HEK293 (cell line): Measurements from ENCODE around the gene MINDY2.

Experiments used
- CTCF ChIA-PET: fragments of 350-600 bp; formaldehyde crosslinking; extraction: SDS; loops from one replicate; lab custom pipeline; 2021; ENCODE audit warnings: antibody characterized with exemption; lab: Yijun Ruan, JAX
- POLR2A ChIA-PET: fragments of 300-600 bp; formaldehyde crosslinking; extraction: SDS; loops from one replicate; lab custom pipeline; 2020; ENCODE audit warnings: antibody characterized with exemption, inconsistent platforms; lab: Yijun Ruan, JAX
- H3K27ac ChIP-seq: fragments of 200-500 bp; sonication (Bioruptor generic); 2 replicates; pipeline ENCODE4 v1.5.1; 2014; ENCODE audit warnings: low read depth, low read length, control low read depth, inconsistent platforms; ENCODE audit errors: extremely low read depth
- H3K36me3 ChIP-seq, 2 experiments: fragments of 200-500 bp in 1 of 2; sonication (Bioruptor generic) in 1 of 2; 1 replicate in 1 of 2; 2 replicates in 1 of 2; pipeline ENCODE4 v1.5.1; 2014 to 2017; ENCODE audit warnings: inconsistent platforms in 2 of 2, low read length in 2 of 2; ENCODE audit not compliant: control insufficient read depth in 2 of 2, insufficient read depth in 1 of 2
- H3K4me1 ChIP-seq: fragments of 200-500 bp; sonication (Bioruptor generic); 2 replicates; pipeline ENCODE4 v1.5.1; 2014; ENCODE audit warnings: mild to moderate bottlenecking, low read length, inconsistent platforms; ENCODE audit not compliant: control insufficient read depth, insufficient read depth
- H3K4me3 ChIP-seq: 2 replicates; pipeline ENCODE4 v1.5.1; 2011; ENCODE audit warnings: low read depth, mild to moderate bottlenecking, control low read depth, low read length, moderate library complexity
- H3K9me3 ChIP-seq: fragments of 200-500 bp; sonication (Bioruptor generic); 2 replicates; pipeline ENCODE4 v1.5.1; 2014; ENCODE audit warnings: low read depth, low read length, inconsistent platforms; ENCODE audit not compliant: control insufficient read depth, insufficient read depth
- BCL11B ChIP-seq: fragments of 450-650 bp; formaldehyde crosslinking; IDR thresholded peaks from 2 replicates; pipeline ENCODE4 v1.5.1; 2016; ENCODE audit warnings: low read depth, missing biosample characterization, missing genetic modification characterization
- HOXA7 ChIP-seq: sonication (generic); formaldehyde crosslinking; IDR thresholded peaks from 2 replicates; pipeline ENCODE4 v1.8.1; 2022; ENCODE audit warnings: missing genetic modification reagents, borderline replicate concordance
- KLF16 ChIP-seq: fragments of 450-650 bp; formaldehyde crosslinking; IDR thresholded peaks from 2 replicates; pipeline ENCODE4 v1.5.1; 2017; ENCODE audit warnings: missing biosample characterization, missing genetic modification characterization
- MYNN ChIP-seq: fragments of 450-650 bp; formaldehyde crosslinking; IDR thresholded peaks from 2 replicates; pipeline ENCODE4 v1.5.1; 2016; ENCODE audit warnings: missing biosample characterization, missing genetic modification characterization, borderline replicate concordance
- SETDB1 ChIP-seq: IDR thresholded peaks from one replicate; pipeline ENCODE4 v1.6.1; 2017; ENCODE audit warnings: mild to moderate bottlenecking, low read length, moderate library complexity, mixed read lengths; ENCODE audit not compliant: insufficient read length
- TCF7L2 ChIP-seq: IDR thresholded peaks from 2 replicates; pipeline ENCODE4 v1.6.1; 2011; ENCODE audit warnings: low read depth, mild to moderate bottlenecking, inconsistent platforms, low read length, moderate library complexity, borderline replicate concordance
- ZBTB8A ChIP-seq: fragments of 450-650 bp; formaldehyde crosslinking; IDR thresholded peaks from 2 replicates; pipeline ENCODE4 v1.5.1; 2016; ENCODE audit warnings: missing biosample characterization, missing genetic modification characterization
- ZEB2 ChIP-seq: fragments of 450-650 bp; formaldehyde crosslinking; IDR thresholded peaks from 2 replicates; pipeline ENCODE4 v1.5.1; 2016; ENCODE audit warnings: missing biosample characterization, missing genetic modification characterization
- ZFP3 ChIP-seq: fragments of 450-650 bp; formaldehyde crosslinking; IDR thresholded peaks from 2 replicates; pipeline ENCODE4 v1.5.1; 2016; ENCODE audit warnings: low read depth, missing biosample characterization, missing genetic modification characterization
- ZNF175 ChIP-seq: fragments of 450-650 bp; formaldehyde crosslinking; IDR thresholded peaks from 2 replicates; pipeline ENCODE4 v1.5.1; 2016; ENCODE audit warnings: missing biosample characterization, missing genetic modification characterization
- ZNF239 ChIP-seq: fragments of 450-650 bp; formaldehyde crosslinking; IDR thresholded peaks from 2 replicates; pipeline ENCODE4 v1.5.1; 2016; ENCODE audit warnings: missing biosample characterization, missing genetic modification characterization
- ZNF24 ChIP-seq: fragments of 450-650 bp; formaldehyde crosslinking; IDR thresholded peaks from 2 replicates; pipeline ENCODE4 v1.5.1; 2016; ENCODE audit warnings: missing biosample characterization, missing genetic modification characterization
- ZNF350 ChIP-seq: fragments of 450-650 bp; formaldehyde crosslinking; IDR thresholded peaks from 2 replicates; pipeline ENCODE4 v1.5.0; 2017; ENCODE audit warnings: missing biosample characterization, mild to moderate bottlenecking, missing genetic modification characterization
- ZNF433 ChIP-seq: fragments of 450-650 bp; formaldehyde crosslinking; IDR thresholded peaks from 2 replicates; pipeline ENCODE4 v1.5.1; 2016; ENCODE audit warnings: missing biosample characterization, missing genetic modification characterization, low read depth
- ZNF473 ChIP-seq: fragments of 450-650 bp; formaldehyde crosslinking; IDR thresholded peaks from 2 replicates; pipeline ENCODE4 v1.5.1; 2017; ENCODE audit warnings: missing biosample characterization, missing genetic modification characterization
- ZNF558 ChIP-seq: fragments of 450-650 bp; formaldehyde crosslinking; IDR thresholded peaks from 2 replicates; pipeline ENCODE4 v1.5.1; 2016; ENCODE audit warnings: missing biosample characterization, missing genetic modification characterization
- ZNF585B ChIP-seq: fragments of 450-650 bp; formaldehyde crosslinking; IDR thresholded peaks from 2 replicates; pipeline ENCODE4 v1.5.1; 2016; ENCODE audit warnings: missing biosample characterization, missing genetic modification characterization
- ZNF596 ChIP-seq: fragments of 450-650 bp; IDR thresholded peaks from 2 replicates; pipeline ENCODE4 v1.5.0; 2018; ENCODE audit warnings: missing biosample characterization, mild to moderate bottlenecking, missing genetic modification characterization, moderate library complexity
- ZNF677 ChIP-seq: fragments of 450-650 bp; IDR thresholded peaks from 2 replicates; pipeline ENCODE4 v1.5.0; 2018; ENCODE audit warnings: missing biosample characterization, mild to moderate bottlenecking, missing genetic modification characterization, moderate library complexity
- TF ChIP-seq, protein P1 (sequence below): fragments of 450-650 bp; formaldehyde crosslinking; IDR thresholded peaks from 2 replicates; pipeline ENCODE4 v1.5.1; 2016; ENCODE audit warnings: missing biosample characterization, missing genetic modification characterization
- TF ChIP-seq, protein P2 (sequence below): fragments of 450-650 bp; IDR thresholded peaks from 2 replicates; pipeline ENCODE4 v1.5.1; 2018; ENCODE audit warnings: missing biosample characterization, missing genetic modification characterization

The MINDY2 gene

DNA sequence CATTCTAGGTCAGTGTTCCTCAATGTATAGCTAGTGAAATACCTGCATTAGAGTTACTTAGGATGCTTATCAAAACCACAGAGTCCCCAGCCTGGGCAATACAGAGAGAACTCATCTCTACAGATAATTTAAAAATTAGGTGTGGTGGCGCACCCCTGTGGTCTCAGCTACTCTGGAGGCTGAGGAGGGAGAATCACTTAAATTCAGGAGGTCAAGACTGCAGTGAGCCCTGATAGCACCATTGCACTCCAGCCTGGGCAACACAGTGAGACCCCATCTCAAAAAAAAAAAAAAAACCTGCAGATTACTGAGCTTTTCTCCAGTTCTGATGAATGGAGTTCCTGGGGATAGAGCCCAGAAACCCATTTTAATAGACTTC, 10.1 kb upstream of the MINDY2 start:
- ChIA-PET POLR2A (interaction anchor here (1.4 kb wide), 1 partner anchor 10 kb away, joined by 5 read pairs; the partner anchor contains the start of gene MINDY2), CTCF (interaction anchor here (0.6 to 0.7 kb wide), 5 partner anchors 11 to 539 kb away, joined by 3 to 5 read pairs (median 3); partner anchors contain the start of gene ADAM10)
- Histone ChIP-seq H3K27ac (no peak overlapping the region), H3K9me3 (no peaks in the 10 kb centered on the region), H3K4me3 (no peak overlapping the region), H3K36me3 (no peaks in the 10 kb centered on the region), H3K4me1 (no peaks in the 10 kb centered on the region)
- TF ChIP-seq, protein P1, sequence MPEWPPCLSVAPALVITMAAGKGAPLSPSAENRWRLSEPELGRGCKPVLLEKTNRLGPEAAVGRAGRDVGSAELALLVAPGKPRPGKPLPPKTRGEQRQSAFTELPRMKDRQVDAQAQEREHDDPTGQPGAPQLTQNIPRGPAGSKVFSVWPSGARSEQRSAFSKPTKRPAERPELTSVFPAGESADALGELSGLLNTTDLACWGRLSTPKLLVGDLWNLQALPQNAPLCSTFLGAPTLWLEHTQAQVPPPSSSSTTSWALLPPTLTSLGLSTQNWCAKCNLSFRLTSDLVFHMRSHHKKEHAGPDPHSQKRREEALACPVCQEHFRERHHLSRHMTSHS (tag by site-specific recombination): no peak
- TF ChIP-seq SETDB1: no peak
- TF ChIP-seq HOXA7 (CRISPR knock-in tag): no peak
- no peak for TF ChIP-seq ZBTB8A (tag by site-specific recombination)
- TF ChIP-seq ZNF473 (tag by site-specific recombination): no peak
- no peak for TF ChIP-seq ZNF433 (tag by site-specific recombination)
- TF ChIP-seq, protein P2, sequence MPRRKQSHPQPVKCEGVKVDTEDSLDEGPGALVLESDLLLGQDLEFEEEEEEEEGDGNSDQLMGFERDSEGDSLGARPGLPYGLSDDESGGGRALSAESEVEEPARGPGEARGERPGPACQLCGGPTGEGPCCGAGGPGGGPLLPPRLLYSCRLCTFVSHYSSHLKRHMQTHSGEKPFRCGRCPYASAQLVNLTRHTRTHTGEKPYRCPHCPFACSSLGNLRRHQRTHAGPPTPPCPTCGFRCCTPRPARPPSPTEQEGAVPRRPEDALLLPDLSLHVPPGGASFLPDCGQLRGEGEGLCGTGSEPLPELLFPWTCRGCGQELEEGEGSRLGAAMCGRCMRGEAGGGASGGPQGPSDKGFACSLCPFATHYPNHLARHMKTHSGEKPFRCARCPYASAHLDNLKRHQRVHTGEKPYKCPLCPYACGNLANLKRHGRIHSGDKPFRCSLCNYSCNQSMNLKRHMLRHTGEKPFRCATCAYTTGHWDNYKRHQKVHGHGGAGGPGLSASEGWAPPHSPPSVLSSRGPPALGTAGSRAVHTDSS: no peak
- TF ChIP-seq ZNF239 (tag by site-specific recombination): no peak
- TF ChIP-seq TCF7L2: no peak
- TF ChIP-seq ZNF24: no peak
- no peak for TF ChIP-seq MYNN
- TF ChIP-seq ZNF677 (tag by site-specific recombination): no peak
- TF ChIP-seq ZNF350 (tag by site-specific recombination): no peak
- no peak for TF ChIP-seq ZEB2 (tag by site-specific recombination)
- TF ChIP-seq ZNF175 (tag by site-specific recombination): no peak
- no peak for TF ChIP-seq ZFP3 (tag by site-specific recombination)
- no peak for TF ChIP-seq KLF16 (tag by site-specific recombination)
- no peak for TF ChIP-seq ZNF596
- TF ChIP-seq BCL11B (tag by site-specific recombination): no peak

DNA sequence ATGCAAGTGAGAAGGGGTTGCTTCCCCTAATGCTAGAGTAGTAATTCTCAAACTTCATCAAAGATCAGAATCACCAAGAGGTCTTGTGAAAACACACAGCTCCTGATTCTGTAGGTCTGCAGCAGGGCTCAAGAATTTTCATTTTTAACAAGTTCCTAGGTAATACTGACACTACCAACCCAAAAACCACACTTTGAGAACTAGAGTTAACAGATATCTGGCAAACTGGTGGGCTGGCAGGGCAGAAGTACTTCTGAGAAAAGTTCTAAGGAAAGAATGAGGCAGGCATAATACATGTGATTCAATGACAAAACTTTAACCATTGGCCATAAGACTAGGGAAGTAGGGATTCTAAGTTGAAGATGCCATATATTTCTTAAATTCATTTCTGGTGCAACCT, 8.8 kb upstream of the MINDY2 start:
- H3K36me3 ChIP-seq: no peaks in the 10 kb centered on the region
- POLR2A ChIA-PET: no interaction called here

DNA sequence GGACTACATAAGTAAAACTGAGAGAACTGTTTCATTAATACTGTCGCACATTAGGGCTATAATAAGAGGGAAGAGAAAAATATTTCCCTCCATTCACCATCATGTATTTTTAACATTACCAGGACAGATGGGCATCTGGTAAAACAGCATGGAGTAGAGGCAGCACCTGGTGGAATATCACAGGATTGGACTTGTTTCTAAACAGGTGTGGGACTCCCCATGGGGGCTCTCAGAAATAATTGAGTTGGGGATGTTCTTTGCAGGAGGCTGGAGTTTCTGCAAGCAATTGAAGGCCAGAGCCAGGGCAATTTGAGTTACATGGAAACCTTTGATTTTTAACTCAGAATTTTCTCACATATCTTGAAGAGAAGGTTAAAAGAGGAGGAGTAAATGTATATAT, 8.4 kb upstream of the MINDY2 start:
- no peak for TF ChIP-seq ZNF585B (tag by site-specific recombination)
- no peaks in the 10 kb centered on the region for H3K4me1 ChIP-seq
- no peaks in the 10 kb centered on the region for H3K9me3 ChIP-seq
- POLR2A ChIA-PET: no interaction called here
- no peak overlapping the region for H3K27ac ChIP-seq
- CTCF ChIA-PET: no interaction called here
- no peak overlapping the region for H3K4me3 ChIP-seq
- H3K36me3 ChIP-seq: no peaks in the 10 kb centered on the region

More for the DNA sequence above, 8.8 kb upstream of the MINDY2 start:
- no peak for TF ChIP-seq ZNF558 (tag by site-specific recombination)
- no peak overlapping the region for H3K4me3 ChIP-seq
- H3K4me1 ChIP-seq: no peaks in the 10 kb centered on the region
- CTCF ChIA-PET: no interaction called here
- H3K27ac ChIP-seq: no peak overlapping the region
- no peaks in the 10 kb centered on the region for H3K9me3 ChIP-seq
